ENCODE results near the gene DIS3L2. TPM values are rescaled to one million over a fixed set of nuclear protein-coding genes. Genes with fewer than 3 reads are reported as not detected.

Gene DIS3L2
- polyA plus RNA-seq, 3 donors = 33.5 to 43.8 (median 37.1) TPM

DNA sequence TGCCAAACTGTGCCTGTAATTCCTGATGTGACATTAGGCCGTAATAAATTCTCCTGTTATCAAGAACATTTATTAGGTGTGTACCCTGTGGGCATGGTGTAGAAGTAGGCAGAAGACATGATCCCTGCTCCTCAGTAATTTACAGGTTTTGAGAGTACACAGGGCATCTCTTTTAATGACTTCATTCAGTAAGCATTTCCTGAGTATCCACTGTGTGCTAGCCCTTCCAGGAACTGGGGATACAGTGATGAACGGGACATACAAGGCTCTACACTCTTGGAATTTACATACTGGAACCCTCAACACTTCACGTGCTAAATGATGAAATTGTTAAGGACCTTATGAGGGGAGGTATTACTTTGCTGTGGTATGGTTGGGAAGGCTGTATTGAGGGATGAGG lies 30.2 kb downstream of the DIS3L2 start:
- no peak for DNase-seq (ENCODE audit: extremely low read depth in 1 of 11, low read depth in 9 of 11, low spot score in 4 of 11)

DNA sequence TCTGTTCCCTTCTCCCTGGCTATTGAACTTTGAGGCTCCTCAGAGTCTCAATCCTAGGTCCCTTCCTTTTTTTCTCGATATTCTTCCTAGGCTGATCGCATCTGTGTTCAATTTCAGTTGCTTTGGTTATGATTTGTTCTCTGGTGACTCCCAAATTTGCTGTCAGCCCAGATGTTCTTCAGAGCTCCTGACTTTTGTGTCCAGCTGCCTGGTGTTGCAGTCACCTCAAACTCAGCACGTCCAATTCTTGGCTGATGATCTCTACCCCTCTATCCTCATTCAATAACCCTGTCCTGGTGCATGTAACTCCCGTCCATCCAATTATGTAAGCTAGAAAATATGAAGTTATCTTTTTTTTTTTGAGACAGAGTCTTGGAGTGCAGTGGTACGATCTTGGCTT lies 31.4 kb downstream of the DIS3L2 start:
- DNase-seq (ENCODE audit: extremely low read depth in 1 of 11, low read depth in 9 of 11, low spot score in 4 of 11) = no peak

DNA sequence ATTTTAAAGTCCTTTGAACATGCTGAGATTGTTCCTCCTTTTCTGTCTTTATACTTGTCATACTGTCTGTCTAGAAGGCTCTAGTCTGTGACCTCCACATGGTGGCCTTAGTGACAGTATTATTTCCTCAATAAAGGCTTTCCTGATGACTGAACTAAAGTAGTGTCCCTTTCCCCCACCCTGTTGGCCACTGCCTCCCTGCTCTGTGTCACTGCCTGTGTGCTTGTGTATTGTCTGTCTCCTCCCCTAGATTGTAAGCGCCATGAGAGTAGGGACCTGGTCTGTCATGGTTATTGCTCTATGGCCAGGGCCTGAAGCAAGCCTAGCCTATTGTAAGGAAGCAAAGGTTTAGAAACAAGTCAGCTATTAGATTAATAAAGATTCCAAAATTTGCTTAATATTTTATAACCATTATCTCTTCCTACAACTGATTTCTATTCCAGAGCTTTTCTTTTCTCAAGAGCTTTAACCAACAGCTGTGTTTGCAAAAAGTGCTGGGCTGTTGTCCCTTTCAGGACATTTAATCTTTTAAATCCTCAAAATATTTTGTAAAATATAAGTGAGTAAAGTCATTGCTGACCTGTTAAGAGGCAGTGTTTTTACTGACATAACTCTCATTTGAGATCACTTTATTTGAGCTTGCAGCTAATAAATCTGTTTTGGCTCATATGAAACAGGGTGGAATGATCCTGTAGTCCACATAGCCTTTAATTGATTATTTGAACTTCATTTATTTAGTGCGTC lies 35.5 kb downstream of the DIS3L2 start:
- no peak for DNase-seq (ENCODE audit: extremely low read depth in 1 of 11, low read depth in 9 of 11, low spot score in 4 of 11)

DNA sequence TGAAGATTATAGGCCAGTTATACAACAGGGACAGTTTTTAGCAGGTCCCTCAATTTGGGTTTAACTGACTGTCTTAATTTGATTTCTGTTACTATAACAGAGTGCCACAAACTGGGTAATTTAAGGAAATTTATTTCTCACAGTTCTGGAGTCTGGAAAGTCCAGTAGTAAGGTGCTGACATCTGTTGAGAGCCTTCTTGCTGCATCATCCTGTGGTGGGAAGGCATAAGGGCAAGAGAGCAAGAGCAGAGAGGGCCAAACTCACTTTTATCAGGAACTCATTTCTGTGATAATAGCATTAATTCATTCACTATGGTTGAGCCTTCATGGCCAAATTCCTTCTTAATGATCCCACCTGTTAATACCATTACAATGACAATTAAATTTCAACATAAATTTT lies 36.5 kb downstream of the DIS3L2 start:
- DNase-seq (ENCODE audit: extremely low read depth in 1 of 11, low read depth in 9 of 11, low spot score in 4 of 11) = no peak

DNA sequence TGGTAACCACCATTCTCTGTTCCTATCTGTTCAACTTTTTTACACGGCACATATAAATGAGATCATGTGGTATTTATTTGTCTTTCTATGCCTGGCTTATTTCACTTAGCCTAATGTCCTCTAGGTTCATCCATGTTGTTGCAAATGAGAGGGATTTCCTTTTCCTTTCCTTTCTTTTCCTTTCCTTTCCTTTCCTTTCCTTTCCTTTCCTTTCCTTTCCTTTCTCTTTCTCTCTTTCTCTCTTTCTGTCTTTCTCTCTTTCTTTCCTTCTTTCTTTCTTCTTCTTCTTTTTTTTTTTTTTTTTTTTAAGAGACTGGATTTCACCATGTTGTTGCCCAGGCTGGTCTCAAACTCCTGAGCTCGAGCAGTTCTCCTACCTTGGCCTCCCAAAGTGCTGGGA lies 38.9 kb downstream of the DIS3L2 start:
- no peak for DNase-seq (ENCODE audit: extremely low read depth in 1 of 11, low read depth in 9 of 11, low spot score in 4 of 11)

DNA sequence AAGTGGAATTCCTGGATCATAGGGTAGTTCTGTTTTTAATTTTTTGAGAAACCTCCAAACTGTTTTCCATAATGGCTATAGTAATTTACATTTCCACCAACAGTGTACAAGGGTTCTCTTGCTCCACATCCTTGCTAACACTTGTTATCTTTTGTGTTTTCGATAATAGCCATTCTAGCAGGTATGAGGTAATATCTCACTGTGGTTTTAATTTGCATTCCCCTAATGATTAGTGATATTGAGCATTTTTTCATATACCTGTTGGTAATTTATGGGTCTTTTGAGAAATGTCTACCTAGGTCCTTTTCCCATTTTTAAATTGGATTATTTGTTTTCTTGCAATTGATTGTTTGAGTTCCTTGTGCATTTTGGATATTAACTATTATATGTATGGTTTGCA lies 39.6 kb downstream of the DIS3L2 start:
- DNase-seq (ENCODE audit: extremely low read depth in 1 of 11, low read depth in 9 of 11, low spot score in 4 of 11) = no peak

DNA sequence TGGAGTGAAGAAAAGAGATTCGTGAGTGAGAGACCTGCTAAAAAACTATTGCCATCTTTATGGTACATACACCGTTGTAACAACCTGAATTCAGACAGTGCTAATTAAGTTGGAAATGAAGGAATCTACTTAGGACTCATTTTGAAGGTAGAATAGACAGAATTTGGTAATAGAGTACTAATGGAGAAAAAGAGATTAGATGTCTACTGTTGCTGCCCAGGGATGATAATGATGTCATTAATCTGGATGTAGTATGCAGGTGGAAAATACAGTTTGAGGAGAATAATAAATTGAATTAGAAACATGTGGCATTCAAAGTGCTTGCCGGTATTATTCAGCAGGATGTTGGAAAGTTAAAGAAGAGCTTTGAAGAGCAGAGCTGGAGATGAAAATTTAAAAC lies 44.7 kb downstream of the DIS3L2 start:
- DNase-seq (ENCODE audit: extremely low read depth in 1 of 11, low read depth in 9 of 11, low spot score in 4 of 11) = no peak

DNA sequence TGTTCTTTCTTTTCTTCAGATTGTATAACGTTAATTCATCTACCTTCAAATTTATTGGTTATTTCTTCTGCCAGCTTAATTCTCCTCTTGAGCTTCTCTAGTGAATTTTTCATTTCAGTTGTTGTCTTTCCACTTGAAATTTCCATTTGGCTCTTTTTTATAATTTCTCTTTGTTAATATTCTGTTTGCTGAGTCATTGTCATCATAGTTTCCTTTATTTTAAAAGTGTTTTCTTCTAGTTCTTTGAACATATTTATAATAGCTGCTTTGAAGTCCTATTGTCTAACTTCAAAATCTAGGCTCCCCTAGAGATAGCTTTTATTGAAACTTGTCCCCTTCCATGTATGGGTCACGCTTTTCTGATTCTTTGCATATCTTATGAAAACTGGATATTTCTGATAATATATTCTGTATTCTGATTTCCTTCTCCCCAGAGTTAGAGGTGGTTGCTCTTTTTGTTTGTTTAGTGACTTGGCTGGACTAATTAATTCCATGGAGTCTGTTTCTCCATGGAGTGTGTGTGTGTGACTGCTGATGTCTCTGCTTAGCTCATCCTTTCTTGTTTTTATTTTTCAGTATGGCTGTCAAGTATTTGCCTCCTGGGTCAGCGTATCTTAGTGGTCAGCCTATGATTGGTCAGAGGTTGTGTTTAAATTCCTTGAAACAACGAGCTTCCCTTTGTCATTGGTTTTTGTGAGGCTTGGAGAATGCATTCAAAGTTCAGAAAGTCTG lies 47.6 kb downstream of the DIS3L2 start:
- no peak for DNase-seq (ENCODE audit: extremely low read depth in 1 of 11, low read depth in 9 of 11, low spot score in 4 of 11)

DNA sequence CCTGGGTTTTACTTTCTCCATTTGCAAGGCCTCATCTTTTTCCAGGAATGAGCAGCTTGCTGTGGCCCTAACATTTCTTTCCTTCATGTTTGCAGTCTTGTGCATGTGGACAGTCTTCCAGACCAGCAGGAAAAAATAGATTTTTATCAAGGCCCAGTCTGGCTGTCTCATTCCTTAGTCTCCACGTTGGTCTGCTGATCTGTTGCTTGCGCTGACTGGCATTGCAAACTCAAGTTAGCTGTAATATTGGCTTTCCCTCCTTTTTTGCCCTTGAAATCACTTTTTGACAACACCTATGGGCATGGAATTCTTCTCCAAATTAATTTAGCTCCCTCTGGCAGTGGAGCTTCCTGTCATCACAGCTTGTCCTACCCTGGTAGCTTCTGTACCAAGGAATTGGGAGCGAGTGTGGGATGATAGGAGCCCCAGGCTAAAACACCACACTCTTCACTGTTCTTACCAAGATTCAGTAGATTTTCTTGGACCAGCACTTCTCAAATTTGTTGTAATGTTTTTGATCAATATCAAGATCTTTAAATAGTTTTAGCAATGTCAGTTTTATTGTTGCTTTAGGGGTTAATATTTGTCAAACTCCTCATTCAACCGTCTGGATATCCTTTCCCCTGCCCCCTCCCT lies 48.2 kb downstream of the DIS3L2 start:
- no peak for DNase-seq (ENCODE audit: extremely low read depth in 1 of 11, low read depth in 9 of 11, low spot score in 4 of 11)

DNA sequence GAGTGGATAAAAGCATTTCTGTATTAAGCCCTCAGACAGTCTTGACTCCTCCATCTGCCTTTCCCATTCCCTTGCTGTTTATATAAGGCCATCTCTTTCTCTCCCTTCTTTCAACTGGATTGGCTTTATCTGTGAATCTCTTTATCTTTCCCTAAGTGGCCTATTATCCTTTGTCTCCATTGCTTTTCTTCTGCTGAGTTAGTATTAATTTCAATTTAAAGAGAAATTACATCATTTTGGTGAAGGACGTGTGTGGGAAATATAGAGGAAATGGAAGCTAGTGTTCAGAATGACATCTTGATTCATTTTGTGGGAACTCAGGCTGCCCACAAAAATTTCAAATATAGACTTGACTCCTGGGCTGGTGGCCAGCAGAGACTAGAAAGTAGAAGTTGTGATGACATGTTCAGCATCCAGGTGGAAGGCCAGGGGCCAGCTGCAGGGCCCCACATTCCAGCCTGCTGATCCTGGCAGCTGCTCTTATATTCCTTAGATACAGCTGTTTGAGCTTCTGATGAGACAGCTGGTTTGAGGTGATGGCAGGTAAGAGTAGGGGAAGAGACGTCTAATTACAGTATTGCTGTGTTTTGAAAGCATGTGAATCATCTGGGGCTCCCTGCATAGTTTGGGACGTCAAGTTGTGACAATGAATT lies 52.3 kb downstream of the DIS3L2 start:
- DNase-seq (ENCODE audit: extremely low read depth in 1 of 11, low read depth in 9 of 11, low spot score in 4 of 11) = no peak

DNA sequence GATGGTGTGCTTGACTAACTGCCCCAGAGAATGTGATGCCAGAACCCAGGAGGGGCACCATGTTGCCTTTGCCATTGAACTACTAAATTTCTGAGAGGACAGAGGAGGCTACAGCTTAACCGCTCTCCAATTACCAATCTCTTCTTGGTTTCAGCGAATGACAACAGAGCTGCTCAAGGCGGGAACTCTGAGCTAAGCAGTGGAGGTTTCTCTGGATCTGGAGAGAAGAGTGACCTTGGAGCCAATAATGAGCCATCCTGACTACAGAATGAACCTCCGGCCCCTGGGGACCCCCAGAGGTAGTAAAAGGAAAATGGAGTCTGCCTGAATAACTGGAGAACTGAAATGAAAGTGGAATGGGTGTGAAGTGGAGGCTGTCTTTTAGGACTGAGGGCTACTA lies 53.2 kb downstream of the DIS3L2 start:
- no peak for DNase-seq (ENCODE audit: extremely low read depth in 1 of 11, low read depth in 9 of 11, low spot score in 4 of 11)

DNA sequence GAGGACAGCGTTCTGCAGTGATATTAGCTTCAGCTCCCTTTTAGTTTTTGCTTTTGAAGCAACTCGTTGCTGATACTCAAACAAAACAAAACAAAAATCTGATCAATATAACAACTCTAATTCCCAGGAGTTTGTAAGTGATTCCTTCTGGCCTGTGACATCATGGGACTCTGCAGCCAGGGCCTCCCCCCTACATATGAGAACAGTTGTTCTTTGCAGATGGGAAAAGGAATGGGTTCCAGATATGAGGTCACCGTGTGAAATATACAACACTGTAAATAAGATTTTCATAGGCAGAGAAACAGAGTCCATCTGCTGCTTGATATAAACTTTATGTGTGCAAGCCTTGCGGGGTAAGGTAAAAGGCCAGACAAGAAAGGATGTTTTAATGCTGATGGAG lies 56.7 kb downstream of the DIS3L2 start:
- peak in 1 of 11 donors; percentile 19 for DNase-seq (ENCODE audit: extremely low read depth in 1 of 11, low read depth in 9 of 11, low spot score in 4 of 11)

DNA sequence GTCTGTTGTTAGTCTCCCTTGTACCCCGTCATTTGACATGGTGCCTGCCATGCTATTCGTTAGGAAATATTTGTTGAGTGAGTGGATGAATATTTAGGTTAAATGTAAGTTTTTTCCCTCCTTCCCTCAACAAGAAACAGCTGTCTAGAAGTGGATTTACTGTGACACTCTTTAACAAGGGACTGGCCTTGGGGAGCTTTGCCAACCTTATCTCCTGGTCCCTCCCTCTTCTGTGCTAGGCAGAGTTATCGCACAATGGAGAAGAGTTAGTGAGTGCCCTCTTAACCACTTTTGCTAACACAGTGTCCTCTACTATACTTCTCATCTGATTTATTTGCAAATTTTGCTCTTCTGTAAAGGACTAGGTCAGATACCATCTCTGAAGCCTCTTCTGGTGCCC lies 61.2 kb downstream of the DIS3L2 start:
- no peak for DNase-seq (ENCODE audit: extremely low read depth in 1 of 11, low read depth in 9 of 11, low spot score in 4 of 11)

DNA sequence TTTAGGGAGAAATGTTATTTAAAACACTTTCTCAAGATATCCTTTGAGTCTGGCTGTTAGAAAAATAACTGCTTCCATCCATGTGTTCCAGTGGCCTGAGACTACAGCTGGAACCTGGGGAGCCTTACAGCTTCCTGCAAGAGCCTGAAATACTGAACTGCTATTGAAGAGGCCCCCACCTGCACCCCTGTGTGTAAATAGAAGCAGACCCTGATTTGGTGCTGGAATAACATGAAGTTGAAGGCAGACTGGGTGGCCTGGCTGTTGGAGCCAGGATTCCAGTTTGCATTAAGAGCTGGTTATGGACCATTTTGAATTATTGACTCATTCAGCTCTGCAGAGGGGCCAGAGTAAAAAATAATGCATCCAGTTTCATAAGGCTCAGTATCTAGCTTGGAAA lies 61.9 kb downstream of the DIS3L2 start:
- no peak for DNase-seq (ENCODE audit: extremely low read depth in 1 of 11, low read depth in 9 of 11, low spot score in 4 of 11)

DNA sequence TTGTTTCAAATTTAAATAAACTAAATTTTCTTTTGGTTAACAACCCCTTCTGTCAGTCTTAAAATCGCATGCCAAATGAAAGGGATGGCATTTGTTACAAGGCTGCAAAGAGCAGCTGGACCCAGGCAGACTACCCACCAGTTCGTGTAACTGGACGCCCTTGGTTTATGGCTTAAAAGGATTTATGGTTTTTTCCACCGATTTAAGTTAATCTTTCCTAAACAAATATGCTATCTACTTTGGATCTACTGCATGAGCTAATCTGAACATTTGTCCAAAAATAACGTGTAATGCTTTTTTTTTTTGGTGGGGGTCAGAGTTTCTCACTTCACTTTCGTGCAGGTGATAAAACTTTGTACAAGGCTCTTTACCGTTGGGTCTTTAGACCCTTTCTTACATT lies 62.9 kb downstream of the DIS3L2 start:
- peak in 3 of 11 donors; percentile 13 to 25 (median 13) for DNase-seq (ENCODE audit: extremely low read depth in 1 of 11, low read depth in 9 of 11, low spot score in 4 of 11)

DNA sequence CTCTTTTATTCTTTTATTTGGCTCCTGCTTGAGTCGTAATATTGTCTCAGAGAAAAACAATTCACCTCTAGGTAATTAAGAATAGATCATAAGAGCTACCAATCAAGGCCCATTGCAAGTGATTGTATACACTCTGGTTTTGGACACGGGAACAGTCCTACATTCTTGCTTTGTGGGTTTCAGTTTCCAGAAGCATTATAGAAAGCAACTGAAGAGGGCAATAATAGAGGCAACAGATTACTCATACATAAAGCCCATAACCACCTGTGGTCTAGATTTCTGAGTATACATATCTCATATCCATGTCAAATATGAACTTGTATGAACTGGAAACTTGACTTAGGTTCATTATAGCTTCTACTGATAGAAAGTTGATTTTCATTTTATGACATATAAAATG lies 65.4 kb downstream of the DIS3L2 start:
- DNase-seq (ENCODE audit: extremely low read depth in 1 of 11, low read depth in 9 of 11, low spot score in 4 of 11) = no peak

DNA sequence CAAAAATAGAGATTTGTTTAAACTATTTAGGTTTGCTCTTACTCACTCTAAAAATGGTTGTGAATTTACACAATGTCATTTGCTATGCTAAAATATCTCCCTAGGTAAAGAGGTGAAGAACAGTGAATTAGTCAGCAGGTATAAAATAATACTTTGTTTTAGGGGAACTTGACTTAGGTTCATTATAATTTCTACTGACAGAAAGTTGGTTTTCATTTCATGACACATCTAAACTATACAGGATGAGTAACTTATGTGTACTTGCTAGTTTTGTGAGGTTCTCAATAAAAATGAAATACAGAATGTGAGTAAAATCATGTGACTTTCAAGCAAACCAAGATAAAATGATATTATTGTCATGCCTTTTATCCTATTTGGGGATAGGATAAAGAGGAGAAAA lies 66.0 kb downstream of the DIS3L2 start:
- no peak for DNase-seq (ENCODE audit: extremely low read depth in 1 of 11, low read depth in 9 of 11, low spot score in 4 of 11)

DNA sequence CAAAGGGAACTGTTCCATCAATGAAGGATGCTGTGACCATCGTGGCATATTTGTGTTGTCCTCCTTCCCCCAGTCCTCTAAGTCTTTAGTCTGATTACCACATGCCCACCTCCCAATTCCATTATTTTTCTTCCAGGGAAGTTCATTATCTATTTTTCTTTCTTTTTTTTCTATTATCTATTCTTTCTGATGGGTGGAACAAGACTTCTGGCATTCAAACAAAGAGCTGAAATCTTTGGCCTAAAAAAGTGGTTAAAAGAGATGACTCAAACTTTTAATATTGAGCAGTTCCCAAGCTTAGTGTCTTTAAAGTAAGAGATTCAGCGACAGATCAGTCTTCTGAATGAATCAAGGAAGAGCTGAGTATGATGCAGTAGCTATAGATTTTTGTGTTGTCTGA lies 66.6 kb downstream of the DIS3L2 start:
- no peak for DNase-seq (ENCODE audit: extremely low read depth in 1 of 11, low read depth in 9 of 11, low spot score in 4 of 11)

DNA sequence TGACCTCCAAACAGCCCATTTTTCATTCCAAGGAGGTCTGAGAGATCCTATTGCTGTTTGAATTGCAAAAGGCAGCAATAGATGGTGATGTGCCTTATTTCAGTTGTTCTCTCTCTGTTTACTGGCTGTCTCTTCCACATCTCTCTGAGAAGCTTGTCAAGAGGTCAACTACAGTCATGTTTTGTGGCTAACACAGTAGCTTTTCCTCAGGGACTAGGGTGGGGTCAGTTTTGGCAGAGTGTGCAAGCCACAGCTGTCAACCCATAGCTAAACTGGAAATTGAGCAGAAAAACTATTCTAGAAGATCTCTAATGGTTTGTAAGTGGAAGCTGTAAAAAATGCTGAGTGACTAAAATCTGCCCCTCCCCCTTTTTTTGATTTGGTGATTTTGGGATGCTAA lies 67.1 kb downstream of the DIS3L2 start:
- DNase-seq (ENCODE audit: extremely low read depth in 1 of 11, low read depth in 9 of 11, low spot score in 4 of 11) = no peak

DNA sequence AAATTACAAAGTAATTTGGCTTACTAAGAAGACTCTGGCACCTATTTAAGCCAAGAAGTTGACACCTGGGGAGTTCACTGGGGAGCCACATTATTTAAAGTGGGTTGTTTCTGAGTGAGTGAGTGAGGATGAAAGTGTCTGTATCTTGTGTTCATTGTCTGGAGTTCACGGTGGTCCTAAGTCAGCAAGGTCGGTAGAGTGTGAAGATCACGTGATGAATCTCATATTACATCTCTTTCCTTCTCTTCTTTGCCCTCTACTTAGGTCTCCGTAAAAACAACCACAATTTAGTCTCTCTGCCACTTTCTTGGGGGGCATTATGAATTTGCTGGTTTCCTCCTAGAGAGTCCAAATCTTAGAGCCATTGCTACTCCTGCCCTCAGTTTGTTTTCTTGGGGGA lies 67.8 kb downstream of the DIS3L2 start:
- DNase-seq (ENCODE audit: extremely low read depth in 1 of 11, low read depth in 9 of 11, low spot score in 4 of 11) = peak in 1 of 11 donors; percentile 13
